Measurements from ENCODE around the gene TSPAN17.
A peak's percentile ranks its signal among the peaks of the same experiment; 100 is the strongest.

TSPAN17 gene

GRCh38 chr5:176611435-176611834 lies 35.8 kb upstream of the TSPAN17 start:
- no peak for FAIRE-seq

GRCh38 chr5:176612008-176612407 lies 35.3 kb upstream of the TSPAN17 start:
- no peak for DNase-seq (ENCODE audit: insufficient read length)
- FAIRE-seq = no peak
- TF ChIP-seq POLR2A (IDR thresholded peaks at IDR 0.05; ENCODE audit: low read depth, low read length) (no peak), TAF1 (IDR thresholded peaks at IDR 0.05; ENCODE audit: borderline replicate concordance, low read depth, low read length) (no peak), POLR2AphosphoS5 (IDR thresholded peaks at IDR 0.05; ENCODE audit: low read depth, low read length) (no peak)

More at GRCh38 chr5:176611435-176611834, 35.8 kb upstream of the TSPAN17 start:
- no peak for TF ChIP-seq TAF1 (IDR thresholded peaks at IDR 0.05; ENCODE audit: borderline replicate concordance, low read depth, low read length)
- no peak for TF ChIP-seq POLR2AphosphoS5 (IDR thresholded peaks at IDR 0.05; ENCODE audit: low read depth, low read length)
- no peak for TF ChIP-seq POLR2A (IDR thresholded peaks at IDR 0.05; ENCODE audit: low read depth, low read length)
- no peak for DNase-seq (ENCODE audit: insufficient read length)

- FAIRE-seq (no peak), DNase-seq (ENCODE audit: insufficient read length) (no peak)
- no peak for TF ChIP-seq TAF1 (IDR thresholded peaks at IDR 0.05; ENCODE audit: borderline replicate concordance, low read depth, low read length)
- no peak for TF ChIP-seq POLR2A (IDR thresholded peaks at IDR 0.05; ENCODE audit: low read depth, low read length)
- no peak for TF ChIP-seq POLR2AphosphoS5 (IDR thresholded peaks at IDR 0.05; ENCODE audit: low read depth, low read length)
Observed at GRCh38 chr5:176612855-176613254, 34.4 kb upstream of the TSPAN17 start.

- FAIRE-seq (no peak), DNase-seq (ENCODE audit: insufficient read length) (no peak)
- TF ChIP-seq TAF1 (IDR thresholded peaks at IDR 0.05; ENCODE audit: borderline replicate concordance, low read depth, low read length) (no peak), POLR2AphosphoS5 (IDR thresholded peaks at IDR 0.05; ENCODE audit: low read depth, low read length) (no peak), POLR2A (IDR thresholded peaks at IDR 0.05; ENCODE audit: low read depth, low read length) (no peak)
Observed at GRCh38 chr5:176614805-176615478, 32.3 kb upstream of the TSPAN17 start.

- no peak for TF ChIP-seq POLR2AphosphoS5 (IDR thresholded peaks at IDR 0.05; ENCODE audit: low read depth, low read length)
- no peak for TF ChIP-seq POLR2A (IDR thresholded peaks at IDR 0.05; ENCODE audit: low read depth, low read length)
- no peak for TF ChIP-seq TAF1 (IDR thresholded peaks at IDR 0.05; ENCODE audit: borderline replicate concordance, low read depth, low read length)
- no peak for FAIRE-seq
Observed at GRCh38 chr5:176616511-176616910, 30.8 kb upstream of the TSPAN17 start.

GRCh38 chr5:176618783-176619182 lies 28.5 kb upstream of the TSPAN17 start:
- TF ChIP-seq POLR2AphosphoS5 (IDR thresholded peaks at IDR 0.05; ENCODE audit: low read depth, low read length) (no peak), TAF1 (IDR thresholded peaks at IDR 0.05; ENCODE audit: borderline replicate concordance, low read depth, low read length) (no peak), POLR2A (IDR thresholded peaks at IDR 0.05; ENCODE audit: low read depth, low read length) (no peak)
- no peak for DNase-seq (ENCODE audit: insufficient read length)
- no peak for FAIRE-seq

More at GRCh38 chr5:176616511-176616910, 30.8 kb upstream of the TSPAN17 start:
- DNase-seq (ENCODE audit: insufficient read length) = no peak

GRCh38 chr5:176619203-176619568 lies 28.1 kb upstream of the TSPAN17 start:
- DNase-seq (ENCODE audit: insufficient read length) (peak; percentile 59), FAIRE-seq (no peak)
- no peak for TF ChIP-seq TAF1 (IDR thresholded peaks at IDR 0.05; ENCODE audit: borderline replicate concordance, low read depth, low read length)
- TF ChIP-seq POLR2A (IDR thresholded peaks at IDR 0.05; ENCODE audit: low read depth, low read length) = no peak

- DNase-seq (ENCODE audit: insufficient read length) = no peak
- no peak for FAIRE-seq
- TF ChIP-seq POLR2AphosphoS5 (IDR thresholded peaks at IDR 0.05; ENCODE audit: low read depth, low read length) = no peak
- no peak for TF ChIP-seq TAF1 (IDR thresholded peaks at IDR 0.05; ENCODE audit: borderline replicate concordance, low read depth, low read length)
- TF ChIP-seq POLR2A (IDR thresholded peaks at IDR 0.05; ENCODE audit: low read depth, low read length) = no peak
Observed at GRCh38 chr5:176619569-176620332, 27.5 kb upstream of the TSPAN17 start.

GRCh38 chr5:176620333-176620981 lies 26.8 kb upstream of the TSPAN17 start:
- DNase-seq (ENCODE audit: insufficient read length) (no peak), FAIRE-seq (no peak)
- no peak for TF ChIP-seq POLR2A (IDR thresholded peaks at IDR 0.05; ENCODE audit: low read depth, low read length)
- TF ChIP-seq TAF1 (IDR thresholded peaks at IDR 0.05; ENCODE audit: borderline replicate concordance, low read depth, low read length) = no peak
- no peak for TF ChIP-seq POLR2AphosphoS5 (IDR thresholded peaks at IDR 0.05; ENCODE audit: low read depth, low read length)

GRCh38 chr5:176621661-176622079 lies 25.6 kb upstream of the TSPAN17 start:
- TF ChIP-seq TAF1 (IDR thresholded peaks at IDR 0.05; ENCODE audit: borderline replicate concordance, low read depth, low read length) (no peak), POLR2A (IDR thresholded peaks at IDR 0.05; ENCODE audit: low read depth, low read length) (no peak), POLR2AphosphoS5 (IDR thresholded peaks at IDR 0.05; ENCODE audit: low read depth, low read length) (no peak)
- no peak for FAIRE-seq
- DNase-seq (ENCODE audit: insufficient read length) = no peak

GRCh38 chr5:176624142-176624541 lies 23.1 kb upstream of the TSPAN17 start:
- FAIRE-seq = no peak
- TF ChIP-seq TAF1 (IDR thresholded peaks at IDR 0.05; ENCODE audit: borderline replicate concordance, low read depth, low read length) (no peak), POLR2A (IDR thresholded peaks at IDR 0.05; ENCODE audit: low read depth, low read length) (no peak), POLR2AphosphoS5 (IDR thresholded peaks at IDR 0.05; ENCODE audit: low read depth, low read length) (no peak)
- no peak for DNase-seq (ENCODE audit: insufficient read length)
